Dermis microvascular lymphatic vessel endothelial cell (primary cell): ENCODE results near the gene DYNLT2B. TPM values are rescaled to one million over a fixed set of nuclear protein-coding genes. Genes with fewer than 3 reads are reported as not detected.
"Not testable (repeated sequence)": the region's sequence is repeated elsewhere in the genome, so short reads cannot be mapped to it uniquely, and the experiment has no call there.

ENCODE experiments used
- DNase-seq, 2 donors: peaks; one replicate each; pipeline versions ENCODE4 v3.0.0 to v3.0.0-alpha.2; 2010; ENCODE audit warnings: low read depth in 2 of 2
- total RNA-seq: library from RNA; depleted of rRNA; stranded (reverse); fragments of >200 nt; gene quantifications from 2 replicates; pipeline ENCODE4 v1.2.1, GENCODE V29; 2014

DYNLT2B gene
- 6.1 and 6.2 TPM in 2 replicates for total RNA-seq

GRCh38 chr3:196317687-196318467 lies at the start of gene DYNLT2B:
DYNLT2B (minus strand) TSS chr3:196318240; CDS start chr3:196318152, 88 bp downstream.
- peak; percentile 69 to 93 for DNase-seq

GRCh38 chr3:196365736-196366135 lies 47.7 kb upstream of the DYNLT2B start:
- no peak for DNase-seq

GRCh38 chr3:196360586-196360985 lies 42.5 kb upstream of the DYNLT2B start:
- DNase-seq, result no peak

- DNase-seq, result not testable (repeated sequence)
Observed at GRCh38 chr3:196358540-196358939, 40.5 kb upstream of the DYNLT2B start.

GRCh38 chr3:196357905-196358304 lies 39.9 kb upstream of the DYNLT2B start:
- DNase-seq, result no peak

GRCh38 chr3:196356556-196356955 lies 38.5 kb upstream of the DYNLT2B start:
- peak in 1 of 2 donors; percentile 49 for DNase-seq

- DNase-seq, result no peak
Observed at GRCh38 chr3:196355668-196356067, 37.6 kb upstream of the DYNLT2B start.

GRCh38 chr3:196354132-196354531 lies 36.1 kb upstream of the DYNLT2B start:
- no peak for DNase-seq

GRCh38 chr3:196351541-196351940 lies 33.5 kb upstream of the DYNLT2B start:
- no peak for DNase-seq

- DNase-seq, result no peak
Observed at GRCh38 chr3:196350067-196350466, 32.0 kb upstream of the DYNLT2B start.

GRCh38 chr3:196348698-196349097 lies 30.7 kb upstream of the DYNLT2B start:
- DNase-seq, result no peak

GRCh38 chr3:196344663-196345062 lies 26.6 kb upstream of the DYNLT2B start:
- DNase-seq, result no peak

- not testable (repeated sequence) for DNase-seq
Observed at GRCh38 chr3:196343917-196344316, 25.9 kb upstream of the DYNLT2B start.

- DNase-seq, result peak in 1 of 2 donors; percentile 25
Observed at GRCh38 chr3:196341137-196341536, 23.1 kb upstream of the DYNLT2B start.

- no peak for DNase-seq
Observed at GRCh38 chr3:196340466-196340865, 22.4 kb upstream of the DYNLT2B start.

- peak in 1 of 2 donors; percentile 40 for DNase-seq
Observed at GRCh38 chr3:196339493-196340254, 21.6 kb upstream of the DYNLT2B start.

- DNase-seq, result no peak
Observed at GRCh38 chr3:196339044-196339443, 21.0 kb upstream of the DYNLT2B start.

- DNase-seq, result no peak
Observed at GRCh38 chr3:196336319-196337145, 18.5 kb upstream of the DYNLT2B start.

GRCh38 chr3:196335503-196335948 lies 17.5 kb upstream of the DYNLT2B start:
- DNase-seq, result no peak

- no peak for DNase-seq
Observed at GRCh38 chr3:196334982-196335381, 16.9 kb upstream of the DYNLT2B start.

- no peak for DNase-seq
Observed at GRCh38 chr3:196332168-196332567, 14.1 kb upstream of the DYNLT2B start.

GRCh38 chr3:196327405-196327804 lies 9.4 kb upstream of the DYNLT2B start:
- no peak for DNase-seq
